Stomach (tissue), 4 donors: ENCODE results near the gene HIF1AN.

ENCODE experiments used
- CTCF ChIP-seq, 7 experiments: fragments of 450-650 bp in 4 of 7; fragments of 200-600 bp in 3 of 7; sonication (generic) in 3 of 7; IDR thresholded peaks; one replicate each; pipeline ENCODE4 v1.5.1; 2016 to 2019; ENCODE audit warnings: antibody characterized with exemption in 7 of 7, control low read depth in 2 of 7, mild to moderate bottlenecking in 1 of 7
- EP300 ChIP-seq: sonication (generic); formaldehyde crosslinking; IDR thresholded peaks from one replicate; pipeline ENCODE4 v1.6.1; 2017; ENCODE audit warnings: antibody characterized with exemption
- POLR2A ChIP-seq, 4 donors: fragments of 450-650 bp; IDR thresholded peaks; one replicate each; pipeline ENCODE4 v1.6.1; 2016; ENCODE audit warnings: antibody characterized with exemption in 4 of 4, control low read depth in 2 of 4, mild to moderate bottlenecking in 1 of 4, moderate library complexity in 1 of 4

DNA sequence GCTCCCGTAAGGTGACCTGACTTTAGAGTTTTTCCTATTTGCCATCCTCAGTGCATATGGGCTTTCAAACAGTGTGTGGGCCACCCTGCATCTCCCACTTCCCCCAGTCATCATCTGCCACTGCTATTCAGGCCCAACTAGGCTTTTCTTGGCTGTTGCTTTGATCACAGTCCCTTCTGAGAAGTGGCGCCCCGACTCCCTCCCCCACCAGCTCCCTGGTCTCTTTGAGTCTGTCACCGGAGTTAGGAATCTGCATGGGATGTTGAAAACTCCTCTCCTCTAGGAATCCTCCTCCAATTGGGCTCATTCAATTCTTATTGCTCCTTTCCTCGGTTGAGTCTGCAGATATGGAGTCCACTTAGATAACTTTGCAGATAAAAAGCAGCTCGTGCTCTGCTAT, 32.1 kb downstream of the HIF1AN start:
- TF ChIP-seq POLR2A (IDR thresholded peaks at IDR 0.05) (no peak), CTCF (IDR thresholded peaks at IDR 0.05) (no peak), EP300 (no peak)
